ENCODE measurements around the gene TTC13. TPM values are rescaled to one million over a fixed set of nuclear protein-coding genes. Genes with fewer than 3 reads are reported as not detected.
A peak's percentile ranks its signal among the peaks of the same experiment; 100 is the strongest.

Gene TTC13
- total and polyA plus RNA-seq, 10 donors = 16.2 to 86.6 (median 38.8) TPM

- peak overlapping the region in 2 of 8 donors; percentile 10 to 36 for H3K27ac ChIP-seq
- TF ChIP-seq POLR2AphosphoS5 (IDR thresholded peaks at IDR 0.05) = no peak
- TF ChIP-seq POLR2A (IDR thresholded peaks at IDR 0.05) = no peak
- WGBS, 5 donors = 76 to 89% (median 82%) methylated on average over 4 of the region's 4 CpGs
- no peak for DNase-seq
- no peak overlapping the region for H3K4me3 ChIP-seq
- peaks cover 2 to 79% (median 26%) of the 10 kb centered on the region in 6 donors for H3K36me3 ChIP-seq
- intact Hi-C loops (cut with DNase I; ENCODE audit: low total_unique reads) = no loop called here
- H3K4me1 ChIP-seq = peaks cover 0 to 24% (median 11%) of the 10 kb centered on the region in 6 donors
- no peaks in the 10 kb centered on the region for H3K9me3 ChIP-seq
- no peaks in the 10 kb centered on the region for H3K27me3 ChIP-seq (replicated peaks in 1 of 7)
These were observed 20.3 kb downstream of the TTC13 start for GRCh38 chr1:230958370-230958769.

DNA sequence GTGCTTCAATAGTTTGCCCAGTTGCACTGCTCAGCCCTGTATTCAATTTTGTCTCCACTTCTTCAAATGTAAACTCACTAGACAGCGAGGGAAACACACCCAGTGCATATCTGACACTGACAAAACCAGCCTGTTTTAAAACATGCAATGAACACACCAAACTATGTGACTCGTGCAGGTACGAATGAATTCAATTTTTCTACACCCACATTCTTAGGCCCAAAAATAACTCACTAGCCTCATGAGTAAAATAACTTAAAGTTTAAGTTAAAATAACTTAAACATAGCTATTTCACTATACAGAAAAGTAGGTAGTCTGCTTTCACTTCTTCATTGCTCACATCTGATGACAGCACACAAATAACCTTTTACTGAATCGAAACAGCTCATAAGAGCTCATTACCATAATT lies 21.1 kb downstream of the TTC13 start:
- peak overlapping the region in 4 of 8 donors; percentile 10 to 60 (median 30) for H3K27ac ChIP-seq

GRCh38 chr1:230950404-230950803 lies 28.3 kb downstream of the TTC13 start:
- Histone ChIP-seq H3K27me3 (replicated peaks in 1 of 7) (no peaks in the 10 kb centered on the region), H3K4me3 (no peak overlapping the region), H3K4me1 (peaks cover 0 to 16% (median 3%) of the 10 kb centered on the region in 6 donors), H3K27ac (no peak overlapping the region), H3K36me3 (peaks cover 0 to 74% (median 13%) of the 10 kb centered on the region in 6 donors), H3K9me3 (no peaks in the 10 kb centered on the region)
- TF ChIP-seq POLR2A (IDR thresholded peaks at IDR 0.05) (no peak), POLR2AphosphoS5 (IDR thresholded peaks at IDR 0.05) (no peak), CTCF (IDR thresholded peaks at IDR 0.05 in 8 of 11, conservative IDR thresholded peaks at IDR 0.05 in 3 of 11) (no peak)
- intact Hi-C loops (cut with DNase I; ENCODE audit: low total_unique reads) = no loop called here
- 42 to 84% (median 62%) methylated on average over 3 of the region's 3 CpGs for WGBS, 5 donors
- DNase-seq = no peak

More for the DNA sequence above, 21.1 kb downstream of the TTC13 start:
- intact Hi-C loops (cut with DNase I; ENCODE audit: low total_unique reads) = no loop called here
- TF ChIP-seq CTCF (IDR thresholded peaks at IDR 0.05 in 8 of 11, conservative IDR thresholded peaks at IDR 0.05 in 3 of 11) = no peak
- no peak for TF ChIP-seq POLR2AphosphoS5 (IDR thresholded peaks at IDR 0.05)
- no peak for TF ChIP-seq POLR2A (IDR thresholded peaks at IDR 0.05)
- DNase-seq = no peak
- no peak overlapping the region for H3K4me3 ChIP-seq
- H3K4me1 ChIP-seq = peaks cover 0 to 24% (median 11%) of the 10 kb centered on the region in 6 donors
- H3K9me3 ChIP-seq = no peaks in the 10 kb centered on the region
- H3K36me3 ChIP-seq = peaks cover 2 to 87% (median 28%) of the 10 kb centered on the region in 6 donors
- 60 to 82% (median 70%) methylated on average over 4 of the region's 4 CpGs for WGBS, 5 donors
- H3K27me3 ChIP-seq (replicated peaks in 1 of 7) = no peaks in the 10 kb centered on the region

DNA sequence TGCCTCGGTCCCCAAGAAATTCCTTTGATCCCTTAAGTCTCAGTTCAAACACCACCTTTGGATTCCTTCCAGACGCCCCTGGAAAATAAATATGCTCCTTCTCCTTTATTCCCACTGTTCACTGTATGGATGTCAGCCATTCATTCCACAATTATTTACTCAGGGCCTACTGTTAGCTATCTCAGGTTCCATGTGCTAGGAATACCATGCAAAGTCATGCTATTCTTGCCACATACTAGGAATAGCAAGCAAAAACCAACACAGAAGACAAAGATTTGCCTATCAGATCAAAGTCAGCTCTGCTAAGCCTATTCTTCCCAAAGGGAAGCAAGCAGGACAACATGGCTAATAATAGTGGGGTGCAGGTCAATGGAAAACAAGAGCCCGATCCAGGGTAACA lies 29.8 kb downstream of the TTC13 start:
- WGBS, 5 donors = 92 to 96% (median 94%) methylated on average over 3 of the region's 3 CpGs

More for the DNA sequence above, 29.8 kb downstream of the TTC13 start:
- intact Hi-C loops (cut with DNase I; ENCODE audit: low total_unique reads) = no loop called here
- no peak overlapping the region for H3K4me3 ChIP-seq
- H3K36me3 ChIP-seq = peaks cover 0 to 77% (median 15%) of the 10 kb centered on the region in 6 donors
- H3K27ac ChIP-seq = no peak overlapping the region
- TF ChIP-seq POLR2AphosphoS5 (IDR thresholded peaks at IDR 0.05) (no peak), CTCF (IDR thresholded peaks at IDR 0.05 in 8 of 11, conservative IDR thresholded peaks at IDR 0.05 in 3 of 11) (no peak), POLR2A (IDR thresholded peaks at IDR 0.05) (no peak)
- H3K4me1 ChIP-seq = peaks cover 0 to 16% (median 3%) of the 10 kb centered on the region in 6 donors
- no peaks in the 10 kb centered on the region for H3K27me3 ChIP-seq (replicated peaks in 1 of 7)
- no peaks in the 10 kb centered on the region for H3K9me3 ChIP-seq
- DNase-seq = no peak

All from spleen (tissue), 11 donors.